C4-2B (cell line): ENCODE measurements around the gene SIK2.

Source experiments
- H3K27ac ChIP-seq: fragments of 450-650 bp; 2 replicates; pipeline ENCODE4 v1.5.1; 2017
- ZFX ChIP-seq: fragments of 450-650 bp; IDR thresholded peaks from 2 replicates; pipeline ENCODE4 v1.6.1; 2017
- TF ChIP-seq, protein P1 (sequence below): fragments of 450-650 bp; conservative IDR thresholded peaks from 2 replicates; pipeline ENCODE4 v1.5.1; 2017; ENCODE audit warnings: mild to moderate bottlenecking

SIK2 gene

DNA sequence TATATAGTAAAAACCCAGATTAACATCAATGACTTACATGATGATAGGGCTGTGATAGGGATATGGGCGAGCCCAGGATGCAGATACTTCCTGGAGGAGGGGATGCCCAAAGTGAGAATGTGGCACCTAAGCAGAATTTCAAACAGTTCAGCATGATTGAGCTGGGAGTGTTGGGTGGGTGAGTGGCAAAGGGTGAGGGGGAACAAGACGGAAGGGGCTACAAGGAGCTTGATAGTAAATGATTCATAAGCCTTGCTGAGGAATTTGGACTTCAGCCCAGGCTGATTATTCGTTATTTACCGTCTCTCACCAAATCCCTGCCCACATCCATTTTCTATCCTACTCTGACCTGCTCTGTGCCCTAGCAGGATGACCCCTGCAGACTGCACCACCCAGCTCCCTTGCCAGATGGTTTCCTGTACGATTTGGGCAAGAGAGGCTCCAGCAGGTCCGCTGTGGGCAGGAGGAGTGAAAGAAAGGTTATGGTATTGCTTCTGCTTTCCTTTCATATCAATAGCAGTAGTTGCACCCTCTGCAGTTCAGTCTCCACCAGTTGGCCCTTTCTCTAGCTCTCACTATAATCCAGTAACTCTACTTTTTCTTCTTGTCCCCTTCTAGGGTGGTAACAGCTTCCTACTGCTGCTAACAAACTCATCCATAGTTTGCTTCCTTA, 30.3 kb upstream of the SIK2 start:
- H3K27ac ChIP-seq, result no peak overlapping the region
- TF ChIP-seq, protein P1, sequence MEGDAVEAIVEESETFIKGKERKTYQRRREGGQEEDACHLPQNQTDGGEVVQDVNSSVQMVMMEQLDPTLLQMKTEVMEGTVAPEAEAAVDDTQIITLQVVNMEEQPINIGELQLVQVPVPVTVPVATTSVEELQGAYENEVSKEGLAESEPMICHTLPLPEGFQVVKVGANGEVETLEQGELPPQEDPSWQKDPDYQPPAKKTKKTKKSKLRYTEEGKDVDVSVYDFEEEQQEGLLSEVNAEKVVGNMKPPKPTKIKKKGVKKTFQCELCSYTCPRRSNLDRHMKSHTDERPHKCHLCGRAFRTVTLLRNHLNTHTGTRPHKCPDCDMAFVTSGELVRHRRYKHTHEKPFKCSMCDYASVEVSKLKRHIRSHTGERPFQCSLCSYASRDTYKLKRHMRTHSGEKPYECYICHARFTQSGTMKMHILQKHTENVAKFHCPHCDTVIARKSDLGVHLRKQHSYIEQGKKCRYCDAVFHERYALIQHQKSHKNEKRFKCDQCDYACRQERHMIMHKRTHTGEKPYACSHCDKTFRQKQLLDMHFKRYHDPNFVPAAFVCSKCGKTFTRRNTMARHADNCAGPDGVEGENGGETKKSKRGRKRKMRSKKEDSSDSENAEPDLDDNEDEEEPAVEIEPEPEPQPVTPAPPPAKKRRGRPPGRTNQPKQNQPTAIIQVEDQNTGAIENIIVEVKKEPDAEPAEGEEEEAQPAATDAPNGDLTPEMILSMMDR, result no peak
- TF ChIP-seq ZFX, result no peak

DNA sequence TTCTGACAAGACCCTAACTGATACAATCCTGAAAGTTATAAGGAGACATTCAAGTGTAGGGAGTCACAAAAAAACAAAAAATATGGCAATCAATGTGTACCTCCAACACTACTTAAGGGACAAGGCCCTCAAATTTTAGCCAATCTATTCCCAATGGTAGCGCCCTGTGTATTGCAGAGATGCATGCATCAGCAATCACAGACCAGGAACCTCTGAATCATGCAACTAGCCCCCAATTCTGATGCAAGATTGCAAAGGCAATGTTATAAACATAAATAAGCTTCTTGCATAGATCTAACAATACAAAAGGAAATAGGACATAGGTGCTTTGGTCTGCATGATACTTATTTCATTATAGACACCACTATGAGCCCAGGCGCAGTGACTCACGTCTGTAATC, 29.7 kb upstream of the SIK2 start:
- TF ChIP-seq ZFX, result no peak
- TF ChIP-seq, protein P1, result no peak
- no peak overlapping the region for H3K27ac ChIP-seq

DNA sequence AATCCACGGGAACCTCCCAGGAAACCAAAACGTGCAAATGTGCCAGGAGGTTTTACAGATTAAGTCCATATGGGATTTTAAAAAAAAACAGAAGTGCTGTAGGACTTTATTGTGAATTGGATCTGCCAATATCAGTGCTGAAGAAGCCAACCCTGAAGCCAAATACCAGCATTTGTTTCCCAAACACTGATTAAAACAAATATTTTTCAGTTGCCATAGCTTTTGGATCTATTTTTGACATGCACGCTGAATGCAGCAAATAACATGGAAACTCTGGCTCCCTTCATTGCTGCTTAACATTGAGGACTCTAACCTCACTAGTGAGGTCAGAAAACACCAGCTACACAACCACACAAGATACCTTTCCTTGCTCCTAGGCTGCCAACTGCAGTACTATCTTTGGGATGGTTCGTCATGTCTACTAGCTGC, 28.4 kb upstream of the SIK2 start:
- H3K27ac ChIP-seq, result no peak overlapping the region
- TF ChIP-seq ZFX, result no peak
- TF ChIP-seq, protein P1, result no peak

GRCh38 chr11:111574373-111575225, 27.6 kb upstream of the SIK2 start:
- no peak for TF ChIP-seq ZFX
- TF ChIP-seq, protein P1, result no peak
- H3K27ac ChIP-seq, result no peak overlapping the region

- no peak overlapping the region for H3K27ac ChIP-seq
- no peak for TF ChIP-seq ZFX
- TF ChIP-seq, protein P1, result no peak
Measured at GRCh38 chr11:111575740-111576139, 26.5 kb upstream of the SIK2 start.

DNA sequence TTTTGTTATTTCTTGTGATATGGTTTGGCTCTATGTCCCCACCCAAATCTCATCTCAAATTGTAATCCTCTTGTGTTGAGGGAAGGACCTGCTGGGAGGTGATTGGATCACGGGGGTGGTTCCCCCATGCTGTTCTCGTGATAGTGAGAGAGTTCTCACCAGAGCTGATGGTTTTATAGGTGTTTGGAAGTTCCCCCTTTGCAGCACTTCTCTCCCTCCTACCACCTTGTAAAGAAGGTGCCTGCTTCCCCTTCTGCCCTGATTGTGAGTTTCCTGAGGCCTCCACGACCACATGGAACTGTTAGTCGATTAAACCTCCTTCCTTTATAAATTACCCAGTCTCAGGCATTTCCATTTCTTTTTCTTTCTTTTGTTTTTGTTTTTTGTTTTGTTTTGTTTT, 24.4 kb upstream of the SIK2 start:
- no peak overlapping the region for H3K27ac ChIP-seq
- TF ChIP-seq, protein P1, result no peak
- no peak for TF ChIP-seq ZFX

DNA sequence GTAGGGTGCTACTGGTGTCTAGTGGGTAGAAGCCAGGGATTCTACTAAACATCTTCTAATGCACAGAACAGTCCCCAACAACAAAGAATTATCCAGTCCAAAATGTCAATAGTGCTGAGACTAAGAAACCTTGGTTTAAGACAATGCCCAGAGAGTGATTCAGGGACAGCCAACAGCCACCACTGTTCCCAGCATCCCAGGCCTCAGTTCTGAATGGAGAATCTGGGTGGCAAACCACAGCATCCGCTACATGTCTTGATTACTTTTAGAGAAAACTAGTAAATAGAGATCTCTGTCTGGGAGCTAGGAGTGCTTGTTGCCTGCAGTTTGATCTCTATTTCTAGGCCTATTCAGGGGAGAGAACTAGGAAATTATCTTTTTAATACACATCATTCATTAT, 20.9 kb upstream of the SIK2 start:
- no peak for TF ChIP-seq ZFX
- TF ChIP-seq, protein P1, result no peak
- no peak overlapping the region for H3K27ac ChIP-seq
